Tibial nerve (tissue), 4 donors: ENCODE data around the gene UTP15.

Experiments
- EP300 ChIP-seq, 2 donors: sonication (generic); formaldehyde crosslinking; IDR thresholded peaks; one replicate each; pipeline ENCODE4 v1.6.1; 2017; ENCODE audit warnings: antibody characterized with exemption in 2 of 2, mild to moderate bottlenecking in 1 of 2
- POLR2A ChIP-seq, 2 donors: fragments of 450-650 bp; IDR thresholded peaks; one replicate each; pipeline ENCODE4 v1.6.1; 2017; ENCODE audit warnings: antibody characterized with exemption in 2 of 2, mild to moderate bottlenecking in 2 of 2, moderate library complexity in 2 of 2
- TF ChIP-seq, protein P1 (sequence below), 5 experiments: fragments of 200-600 bp in 3 of 5; fragments of 450-650 bp in 2 of 5; sonication (generic) in 3 of 5; IDR thresholded peaks; one replicate each; pipeline ENCODE4 v1.5.1; 2016 to 2019; ENCODE audit warnings: antibody characterized with exemption in 5 of 5, mild to moderate bottlenecking in 3 of 5, moderate library complexity in 2 of 5

DNA sequence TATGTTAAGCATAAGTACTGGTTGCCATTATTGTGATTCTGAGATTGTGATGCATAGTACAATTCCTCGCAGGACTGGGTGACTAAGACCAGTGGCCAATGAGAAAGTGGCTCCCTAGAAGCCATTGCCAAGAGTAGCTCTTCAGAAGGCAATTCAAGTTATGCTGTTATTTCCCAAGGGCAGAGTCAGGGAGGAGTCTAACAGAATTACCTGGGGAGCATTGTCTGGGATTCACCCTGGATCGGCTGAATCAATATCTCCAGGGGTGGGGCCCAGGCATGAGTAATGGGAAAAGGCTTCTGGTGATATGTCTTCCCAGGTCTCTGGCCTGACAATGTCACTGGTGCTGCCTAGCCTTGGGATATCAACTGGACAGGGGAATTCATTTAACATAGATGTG lies 49.5 kb downstream of the UTP15 start:
- TF ChIP-seq POLR2A (IDR thresholded peaks at IDR 0.05) (no peak), EP300 (IDR thresholded peaks at IDR 0.05) (no peak)
- TF ChIP-seq, protein P1, sequence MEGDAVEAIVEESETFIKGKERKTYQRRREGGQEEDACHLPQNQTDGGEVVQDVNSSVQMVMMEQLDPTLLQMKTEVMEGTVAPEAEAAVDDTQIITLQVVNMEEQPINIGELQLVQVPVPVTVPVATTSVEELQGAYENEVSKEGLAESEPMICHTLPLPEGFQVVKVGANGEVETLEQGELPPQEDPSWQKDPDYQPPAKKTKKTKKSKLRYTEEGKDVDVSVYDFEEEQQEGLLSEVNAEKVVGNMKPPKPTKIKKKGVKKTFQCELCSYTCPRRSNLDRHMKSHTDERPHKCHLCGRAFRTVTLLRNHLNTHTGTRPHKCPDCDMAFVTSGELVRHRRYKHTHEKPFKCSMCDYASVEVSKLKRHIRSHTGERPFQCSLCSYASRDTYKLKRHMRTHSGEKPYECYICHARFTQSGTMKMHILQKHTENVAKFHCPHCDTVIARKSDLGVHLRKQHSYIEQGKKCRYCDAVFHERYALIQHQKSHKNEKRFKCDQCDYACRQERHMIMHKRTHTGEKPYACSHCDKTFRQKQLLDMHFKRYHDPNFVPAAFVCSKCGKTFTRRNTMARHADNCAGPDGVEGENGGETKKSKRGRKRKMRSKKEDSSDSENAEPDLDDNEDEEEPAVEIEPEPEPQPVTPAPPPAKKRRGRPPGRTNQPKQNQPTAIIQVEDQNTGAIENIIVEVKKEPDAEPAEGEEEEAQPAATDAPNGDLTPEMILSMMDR (IDR thresholded peaks at IDR 0.05): no peak
